ENCODE data around the gene AGXT. TPM values are rescaled to one million over a fixed set of nuclear protein-coding genes. Genes with fewer than 3 reads are reported as not detected.
A peak's percentile ranks its signal among the peaks of the same experiment; 100 is the strongest.

Gene AGXT
- total RNA-seq, 1 donor from 2014 or later = not detected

DNA sequence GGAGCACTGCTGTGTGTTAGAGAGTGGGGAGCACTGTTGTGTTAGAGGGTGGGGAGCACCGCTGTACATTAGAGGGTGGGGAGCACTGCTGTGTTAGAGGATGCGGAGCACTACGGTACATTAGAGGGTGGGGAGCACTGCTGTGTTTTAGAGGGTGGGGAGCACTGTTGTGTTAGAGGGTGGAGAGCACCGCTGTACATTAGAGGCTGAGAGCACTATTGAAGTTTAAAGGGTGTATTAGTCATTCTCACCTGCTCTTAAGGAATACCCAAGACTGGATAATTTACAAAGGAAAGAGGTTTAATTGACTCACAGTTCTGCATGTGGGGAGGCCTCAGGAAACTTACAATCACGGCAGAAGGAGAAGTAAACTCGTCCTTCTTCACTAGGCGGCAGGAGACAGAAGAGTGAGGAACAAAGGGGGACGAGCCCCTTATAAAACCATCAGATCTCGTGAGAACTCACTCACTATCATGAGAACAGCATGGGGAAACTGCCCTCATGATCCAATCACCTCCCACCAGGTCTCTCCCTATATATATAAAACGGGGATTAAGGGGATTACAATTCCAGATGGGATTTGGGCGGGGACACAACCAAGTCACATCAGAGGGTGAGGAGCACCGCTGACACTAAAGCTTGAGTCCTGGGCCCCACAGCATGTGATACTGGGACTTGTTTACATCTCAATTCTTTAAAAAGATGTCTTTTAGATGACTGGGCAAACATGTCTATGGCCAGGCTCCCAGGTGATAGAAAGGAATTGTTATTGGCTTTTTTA, 19.5 kb upstream of the AGXT start:
- TF ChIP-seq CTCF (IDR thresholded peaks at IDR 0.05; ENCODE audit: partially characterized antibody, unreplicated experiment) = no peak

DNA sequence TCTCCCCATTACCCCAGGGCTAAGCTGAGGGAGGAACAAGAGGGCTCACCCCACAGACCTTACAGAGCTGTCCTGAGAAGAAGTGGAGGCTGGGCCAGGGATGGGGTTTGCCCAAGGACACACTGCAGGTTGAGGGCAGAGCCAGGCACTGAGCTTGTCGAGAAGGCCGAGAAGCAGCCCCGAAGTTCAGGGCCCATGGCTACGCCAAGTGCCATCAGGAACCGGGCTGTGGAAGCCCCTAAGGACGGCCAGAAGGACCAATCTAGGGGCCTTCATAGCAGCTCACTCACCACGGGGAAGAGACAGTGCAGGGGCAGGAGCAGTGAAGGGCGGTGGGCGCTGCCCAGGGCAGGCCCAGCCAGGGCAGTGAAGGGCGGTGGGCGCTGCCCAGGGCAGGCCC, 18.6 kb upstream of the AGXT start:
- no peaks in the 10 kb centered on the region for H3K4me1 Mint-ChIP-seq (ENCODE audit: low read depth, unreplicated experiment)
- peaks cover 10% of the 10 kb centered on the region for H3K27me3 Mint-ChIP-seq (ENCODE audit: unreplicated experiment)
- peaks cover 19% of the 10 kb centered on the region for H3K36me3 Mint-ChIP-seq (ENCODE audit: unreplicated experiment)
- H3K9me3 Mint-ChIP-seq (ENCODE audit: unreplicated experiment) = peaks cover 14% of the 10 kb centered on the region
- H3K4me3 Mint-ChIP-seq (ENCODE audit: unreplicated experiment) = no peak overlapping the region
- TF ChIP-seq CTCF (IDR thresholded peaks at IDR 0.05; ENCODE audit: partially characterized antibody, unreplicated experiment) = no peak
- DNase-seq = no peak
- H3K27ac Mint-ChIP-seq (ENCODE audit: unreplicated experiment) = no peak overlapping the region

More for the DNA sequence above, 19.5 kb upstream of the AGXT start:
- H3K4me1 Mint-ChIP-seq (ENCODE audit: low read depth, unreplicated experiment) = no peaks in the 10 kb centered on the region
- H3K27me3 Mint-ChIP-seq (ENCODE audit: unreplicated experiment) = peaks cover 10% of the 10 kb centered on the region
- H3K9me3 Mint-ChIP-seq (ENCODE audit: unreplicated experiment) = peaks cover 14% of the 10 kb centered on the region
- no peak overlapping the region for H3K4me3 Mint-ChIP-seq (ENCODE audit: unreplicated experiment)
- H3K27ac Mint-ChIP-seq (ENCODE audit: unreplicated experiment) = peak overlapping the region; percentile 3
- H3K36me3 Mint-ChIP-seq (ENCODE audit: unreplicated experiment) = peaks cover 13% of the 10 kb centered on the region
- DNase-seq = no peak

- Mint-ChIP-seq H3K4me1 (ENCODE audit: low read depth, unreplicated experiment) (no peaks in the 10 kb centered on the region), H3K27ac (ENCODE audit: unreplicated experiment) (no peak overlapping the region), H3K4me3 (ENCODE audit: unreplicated experiment) (no peak overlapping the region), H3K9me3 (ENCODE audit: unreplicated experiment) (peaks cover 14% of the 10 kb centered on the region), H3K27me3 (ENCODE audit: unreplicated experiment) (peaks cover 10% of the 10 kb centered on the region), H3K36me3 (ENCODE audit: unreplicated experiment) (peaks cover 17% of the 10 kb centered on the region)
- no peak for TF ChIP-seq CTCF (IDR thresholded peaks at IDR 0.05; ENCODE audit: partially characterized antibody, unreplicated experiment)
- no peak for DNase-seq
Measured at GRCh38 chr2:240850756-240851077, 17.9 kb upstream of the AGXT start.

GRCh38 chr2:240851078-240851991, 17.3 kb upstream of the AGXT start:
- H3K36me3 Mint-ChIP-seq (ENCODE audit: unreplicated experiment) = peaks cover 17% of the 10 kb centered on the region
- TF ChIP-seq CTCF (IDR thresholded peaks at IDR 0.05; ENCODE audit: partially characterized antibody, unreplicated experiment) = peak; percentile 98
- peaks cover 10% of the 10 kb centered on the region for H3K27me3 Mint-ChIP-seq (ENCODE audit: unreplicated experiment)
- H3K9me3 Mint-ChIP-seq (ENCODE audit: unreplicated experiment) = peaks cover 13% of the 10 kb centered on the region
- no peak overlapping the region for H3K27ac Mint-ChIP-seq (ENCODE audit: unreplicated experiment)
- no peaks in the 10 kb centered on the region for H3K4me1 Mint-ChIP-seq (ENCODE audit: low read depth, unreplicated experiment)
- H3K4me3 Mint-ChIP-seq (ENCODE audit: unreplicated experiment) = no peak overlapping the region
- peak; percentile 94 for DNase-seq

Data from glutamatergic neuron (in vitro differentiated cells).